ENCODE measurements around the gene ARL3. TPM values are rescaled to one million over a fixed set of nuclear protein-coding genes. Genes with fewer than 3 reads are reported as not detected.
A peak's percentile ranks its signal among the peaks of the same experiment; 100 is the strongest.

Gene ARL3
- total RNA-seq, 1 experiment from 2014 or later, result 16.5 TPM

DNA sequence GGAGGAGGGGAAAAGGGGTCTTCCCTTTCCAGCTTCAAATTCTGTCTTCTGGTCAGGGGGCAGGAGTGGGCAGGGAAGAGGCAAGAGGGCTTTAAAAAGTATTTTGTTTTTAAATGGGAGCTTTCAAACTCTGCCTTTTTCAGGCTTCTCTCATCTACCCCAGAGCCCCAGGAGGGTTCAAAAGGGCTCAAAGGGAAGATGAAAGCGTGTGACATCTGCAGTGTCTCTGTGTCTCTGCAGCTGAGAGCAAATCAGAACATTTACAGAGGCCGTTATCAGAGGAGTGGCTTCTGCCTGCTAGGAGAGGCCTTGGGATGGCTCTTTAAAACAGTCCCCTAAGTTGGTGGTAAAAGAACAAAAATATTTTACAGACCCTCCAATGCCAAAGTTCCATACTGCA lies 39.6 kb downstream of the ARL3 start:
- Histone ChIP-seq H3K9me3 (ENCODE audit: control insufficient read depth, low read depth, low read length) (no peaks in the 10 kb centered on the region), H3K23me2 (ENCODE audit: insufficient read length, low read depth, low read length, poor library complexity, severe bottlenecking) (no peaks in the 10 kb centered on the region), H3K79me1 (ENCODE audit: insufficient read depth, low read depth, low read length, poor library complexity, severe bottlenecking) (no peaks in the 10 kb centered on the region), H3K4me2 (ENCODE audit: insufficient read depth, insufficient read length, low read length) (no peak overlapping the region), H4K20me1 (ENCODE audit: control insufficient read depth, insufficient read depth, insufficient read length) (no peaks in the 10 kb centered on the region), H3K27ac (ENCODE audit: insufficient read length, low read depth, low read length) (no peak overlapping the region), H3K56ac (ENCODE audit: insufficient read length, low read depth, low read length) (no peak overlapping the region), H4K5ac (ENCODE audit: insufficient read length, low read depth, low read length) (no peak overlapping the region), H2BK5ac (ENCODE audit: insufficient read length, low read length) (no peak overlapping the region), H3K4ac (ENCODE audit: low read depth, low read length) (no peak overlapping the region), H2AK5ac (ENCODE audit: insufficient read length, low read length) (no peak overlapping the region), H2BK15ac (ENCODE audit: low read depth, low read length) (no peak overlapping the region), H4K91ac (ENCODE audit: insufficient read length, low read depth, low read length) (no peak overlapping the region), H3K27me3 (ENCODE audit: insufficient read depth, low read length) (no peaks in the 10 kb centered on the region), H3K23ac (ENCODE audit: insufficient read length, low read depth, low read length) (no peak overlapping the region), H3T11ph (ENCODE audit: low read length) (no peak overlapping the region), H3K79me2 (ENCODE audit: insufficient read depth, low read length) (no peaks in the 10 kb centered on the region), H4K8ac (replicated peaks; ENCODE audit: insufficient read length, low read depth, low read length) (no peak overlapping the region), H2BK12ac (ENCODE audit: insufficient read length, low read depth, low read length) (no peak overlapping the region), H3K4me1 (ENCODE audit: insufficient read depth, low read length) (peaks cover 19% of the 10 kb centered on the region), H3K14ac (ENCODE audit: insufficient read depth, low read length) (no peak overlapping the region), H3K18ac (ENCODE audit: insufficient read length, low read depth, low read length) (no peak overlapping the region), H3K9ac (ENCODE audit: extremely low read depth, insufficient read length, low read length) (no peak overlapping the region), H2BK20ac (ENCODE audit: low read depth, low read length, poor library complexity, severe bottlenecking) (no peak overlapping the region), H2AFZ (ENCODE audit: low read length) (no peak overlapping the region), H2BK120ac (ENCODE audit: low read depth, low read length, poor library complexity, severe bottlenecking) (no peak overlapping the region)
- Mint-ChIP-seq H3K9me3 (no peaks in the 10 kb centered on the region), H3K27ac (peak overlapping the region; percentile 6 to 80 (median 16); a peak in 1 of 7 replicates), H3K36me3 (ENCODE audit: insufficient read depth in 1 of 3, low read depth in 3 of 3) (no peaks in the 10 kb centered on the region), H3K4me3 (peak overlapping the region in 1 of 2 experiments; percentile 62; a peak in 1 of 5 replicates), H3K27me3 (ENCODE audit: low read depth) (no peaks in the 10 kb centered on the region), H3K4me1 (peaks cover 82 to 83% of the 10 kb centered on the region in 2 experiments)
- no peak for DNase-seq
- WGBS (ENCODE audit: extremely low coverage, insufficient read length, low lambda C conversion rate), result no CpG with 5 or more reads among the region's 2 CpGs
- TF ChIP-seq, protein P1, sequence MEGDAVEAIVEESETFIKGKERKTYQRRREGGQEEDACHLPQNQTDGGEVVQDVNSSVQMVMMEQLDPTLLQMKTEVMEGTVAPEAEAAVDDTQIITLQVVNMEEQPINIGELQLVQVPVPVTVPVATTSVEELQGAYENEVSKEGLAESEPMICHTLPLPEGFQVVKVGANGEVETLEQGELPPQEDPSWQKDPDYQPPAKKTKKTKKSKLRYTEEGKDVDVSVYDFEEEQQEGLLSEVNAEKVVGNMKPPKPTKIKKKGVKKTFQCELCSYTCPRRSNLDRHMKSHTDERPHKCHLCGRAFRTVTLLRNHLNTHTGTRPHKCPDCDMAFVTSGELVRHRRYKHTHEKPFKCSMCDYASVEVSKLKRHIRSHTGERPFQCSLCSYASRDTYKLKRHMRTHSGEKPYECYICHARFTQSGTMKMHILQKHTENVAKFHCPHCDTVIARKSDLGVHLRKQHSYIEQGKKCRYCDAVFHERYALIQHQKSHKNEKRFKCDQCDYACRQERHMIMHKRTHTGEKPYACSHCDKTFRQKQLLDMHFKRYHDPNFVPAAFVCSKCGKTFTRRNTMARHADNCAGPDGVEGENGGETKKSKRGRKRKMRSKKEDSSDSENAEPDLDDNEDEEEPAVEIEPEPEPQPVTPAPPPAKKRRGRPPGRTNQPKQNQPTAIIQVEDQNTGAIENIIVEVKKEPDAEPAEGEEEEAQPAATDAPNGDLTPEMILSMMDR (conservative IDR thresholded peaks at IDR 0.05), result no peak
